Effector memory CD8-positive, alpha-beta T cell (primary cell): Measurements from ENCODE around the gene C5AR2.
"Not testable (repeated sequence)": the region's sequence is repeated elsewhere in the genome, so short reads cannot be mapped to it uniquely, and the experiment has no call there.

ENCODE experiments used
- ATAC-seq: fragments of 150-1000 bp; cut with Tn5 transposase; replicated peaks from 2 replicates; pipeline ENCODE4 v1.10.0; 2021; ENCODE audit warnings: mild to moderate bottlenecking, moderate library complexity
- DNase-seq, 3 experiments: peaks; one replicate each; pipeline ENCODE4 v3.0.0; 2021
- H3K27ac Mint-ChIP-seq, 2 donors: one replicate each; pipeline ENCODE4 v1.8.0; 2022; ENCODE audit warnings: mild to moderate bottlenecking in 2 of 2, mixed read lengths in 2 of 2, moderate library complexity in 2 of 2
- H3K27me3 Mint-ChIP-seq, 2 donors: one replicate each; pipeline ENCODE4 v1.8.0; 2022; ENCODE audit warnings: mixed read lengths in 2 of 2
- H3K36me3 Mint-ChIP-seq: one replicate; pipeline ENCODE4 v1.8.0; 2022; ENCODE audit warnings: mild to moderate bottlenecking, moderate library complexity, mixed read lengths; ENCODE audit not compliant: insufficient read depth
- H3K4me1 Mint-ChIP-seq, 2 donors: one replicate each; pipeline ENCODE4 v1.8.0; 2022; ENCODE audit warnings: low read depth in 2 of 2, mixed read lengths in 2 of 2
- H3K4me3 Mint-ChIP-seq, 2 donors: one replicate each; pipeline ENCODE4 v1.8.0; 2022; ENCODE audit warnings: mild to moderate bottlenecking in 2 of 2, mixed read lengths in 2 of 2, moderate library complexity in 2 of 2
- H3K9me3 Mint-ChIP-seq, 2 donors: one replicate each; pipeline ENCODE4 v1.8.0; 2022; ENCODE audit warnings: mixed read lengths in 2 of 2
- total RNA-seq, 9 experiments: gene quantifications; one replicate each; lab custom pipeline; 2026; lab: John Stamatoyannopoulos, UW

The C5AR2 gene
- 0 to 2.0 (median 0.32) reads per million in 9 experiments for total RNA-seq

DNA sequence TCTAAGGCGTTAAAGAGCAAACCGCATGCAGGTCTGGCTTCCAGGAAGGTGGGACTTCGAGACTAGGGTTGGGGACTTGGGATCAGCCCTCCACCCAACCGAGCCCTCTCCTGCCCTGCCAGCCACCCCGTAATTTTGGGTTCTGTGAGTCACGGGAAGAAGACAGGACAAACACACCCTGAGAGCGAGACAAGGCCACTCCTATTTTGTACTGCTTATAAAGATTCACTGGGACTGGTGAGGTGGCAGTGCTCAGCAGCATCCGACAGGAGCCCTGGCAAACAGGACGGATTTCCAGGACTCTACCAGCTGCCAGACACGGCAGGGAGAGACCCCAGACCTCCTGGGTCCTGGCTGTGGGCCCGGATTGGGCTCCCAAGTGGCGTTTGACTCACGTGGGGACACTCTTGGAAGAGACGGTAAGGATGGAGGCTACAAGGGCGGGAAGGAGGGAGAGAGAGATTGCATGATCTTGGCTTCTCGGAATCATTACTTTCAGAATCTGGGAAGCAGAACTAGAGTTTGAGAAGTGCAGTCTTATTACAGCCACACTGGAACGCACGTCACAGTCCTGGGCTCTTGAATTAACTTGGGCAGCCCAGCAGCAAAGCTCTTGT, at the start of gene C5AR2:
C5AR2 (plus strand) TSS at position 245 of the 617 bp plus-strand sequence. CDS start 8,625 bp downstream, outside the sequence.
- Mint-ChIP-seq H3K27me3 (peaks cover 6 to 10% of the 10 kb centered on the region in 2 donors), H3K4me1 (peaks cover 7 to 11% of the 10 kb centered on the region in 2 donors), H3K27ac (no peak within 1 kb of the TSS), H3K36me3 (peaks cover 4% of the 10 kb centered on the region), H3K4me3 (no peak within 1 kb of the TSS), H3K9me3 (no peaks in the 10 kb centered on the region)
- DNase-seq (no peak), ATAC-seq (no peak)

DNA sequence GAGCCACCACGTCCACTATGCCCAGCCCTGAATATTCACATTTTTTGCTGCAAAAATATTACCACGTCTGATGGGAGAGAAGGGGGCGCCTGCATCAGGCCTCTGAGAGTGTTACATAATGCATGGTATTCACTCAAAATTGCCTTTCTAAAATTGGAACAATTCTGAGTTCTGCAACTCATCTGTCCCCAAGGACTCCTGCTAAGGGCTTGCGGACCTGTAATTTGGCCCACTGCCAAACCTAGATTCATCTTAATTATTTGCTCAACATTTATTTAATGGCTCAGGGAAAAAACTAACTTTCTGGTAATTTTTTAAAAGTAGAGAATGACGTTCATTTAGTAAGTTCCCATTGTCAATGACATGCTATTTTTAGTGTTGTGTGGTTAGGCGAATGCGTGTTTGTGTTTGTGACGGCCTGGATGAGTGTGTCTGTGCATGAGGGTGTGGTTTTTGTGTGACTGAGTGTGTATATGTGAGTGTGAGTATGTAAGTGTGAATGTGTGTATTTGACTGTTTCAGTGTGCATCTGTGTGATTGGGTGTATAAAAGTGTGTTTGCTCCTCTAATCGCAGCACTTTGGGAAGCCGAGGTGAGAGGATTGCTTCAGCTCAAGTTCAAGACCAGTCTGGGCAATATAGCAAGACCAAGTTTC, 48.4 kb upstream of the C5AR2 start:
- Mint-ChIP-seq H3K36me3 (peaks cover 5% of the 10 kb centered on the region), H3K4me1 (peaks cover 5 to 6% of the 10 kb centered on the region in 2 donors), H3K9me3 (no peaks in the 10 kb centered on the region), H3K4me3 (no peak overlapping the region), H3K27me3 (no peaks in the 10 kb centered on the region), H3K27ac (no peak overlapping the region)
- no peak for DNase-seq
- ATAC-seq: no peak

DNA sequence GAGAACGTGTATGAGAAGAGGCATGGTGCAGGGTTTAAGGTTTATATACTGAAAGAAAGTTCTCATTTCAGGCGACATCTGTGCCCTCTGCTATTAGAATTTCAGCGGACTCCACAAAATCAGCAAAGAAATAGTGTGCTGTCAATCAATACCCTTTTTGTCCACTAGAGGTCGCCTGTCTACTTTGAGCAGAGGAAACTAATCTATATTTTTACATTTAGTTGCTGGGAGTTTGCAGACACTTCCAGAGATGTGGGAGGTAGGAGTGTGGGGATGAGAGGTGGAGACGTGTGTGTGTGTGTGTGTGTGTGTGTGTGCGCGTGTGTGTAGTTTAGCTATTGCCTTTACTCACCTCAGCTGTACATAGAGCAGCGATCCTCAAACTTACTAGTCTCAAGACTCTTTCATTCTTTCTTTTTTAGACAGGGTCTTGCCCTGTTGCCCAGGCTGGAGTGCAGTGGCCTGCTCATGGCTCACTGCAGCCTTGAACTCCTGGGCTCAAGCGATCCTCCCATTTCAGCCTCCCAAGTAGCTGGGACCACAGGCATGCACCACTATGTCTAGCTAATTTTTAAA, 47.6 kb upstream of the C5AR2 start:
- Mint-ChIP-seq H3K9me3 (no peaks in the 10 kb centered on the region), H3K27ac (no peak overlapping the region), H3K4me3 (no peak overlapping the region), H3K36me3 (peaks cover 3% of the 10 kb centered on the region), H3K4me1 (peaks cover 5 to 6% of the 10 kb centered on the region in 2 donors), H3K27me3 (no peaks in the 10 kb centered on the region)
- DNase-seq (peak; percentile 64 to 66 (median 66)), ATAC-seq (peak; percentile 31)

DNA sequence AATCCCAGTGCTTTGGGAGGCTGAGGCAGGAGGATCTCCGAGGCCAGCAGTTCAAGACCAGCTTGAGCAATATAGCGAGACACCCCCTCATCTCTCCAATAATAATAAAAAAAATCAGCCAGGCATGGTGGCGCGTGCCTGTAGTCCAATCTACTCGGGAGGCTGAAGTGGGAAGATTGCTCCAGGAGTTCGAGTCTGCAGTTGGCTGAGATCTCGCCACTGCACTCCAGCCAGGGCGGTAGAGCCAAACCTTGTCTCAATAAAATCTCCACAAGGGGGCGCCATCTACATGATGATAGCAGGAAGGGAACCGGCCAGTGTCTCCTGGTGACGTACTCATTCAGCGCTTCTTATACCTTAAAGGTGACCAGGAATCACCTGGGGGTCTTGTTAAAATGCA, 35.9 kb upstream of the C5AR2 start:
- Mint-ChIP-seq H3K9me3 (no peaks in the 10 kb centered on the region), H3K27ac (peak overlapping the region in 1 of 2 donors; percentile 87), H3K27me3 (no peaks in the 10 kb centered on the region), H3K36me3 (no peaks in the 10 kb centered on the region), H3K4me1 (peaks cover 13 to 17% of the 10 kb centered on the region in 2 donors), H3K4me3 (no peak overlapping the region)
- peak; percentile 92 for ATAC-seq
- DNase-seq: peak; percentile 80 to 89 (median 83)

DNA sequence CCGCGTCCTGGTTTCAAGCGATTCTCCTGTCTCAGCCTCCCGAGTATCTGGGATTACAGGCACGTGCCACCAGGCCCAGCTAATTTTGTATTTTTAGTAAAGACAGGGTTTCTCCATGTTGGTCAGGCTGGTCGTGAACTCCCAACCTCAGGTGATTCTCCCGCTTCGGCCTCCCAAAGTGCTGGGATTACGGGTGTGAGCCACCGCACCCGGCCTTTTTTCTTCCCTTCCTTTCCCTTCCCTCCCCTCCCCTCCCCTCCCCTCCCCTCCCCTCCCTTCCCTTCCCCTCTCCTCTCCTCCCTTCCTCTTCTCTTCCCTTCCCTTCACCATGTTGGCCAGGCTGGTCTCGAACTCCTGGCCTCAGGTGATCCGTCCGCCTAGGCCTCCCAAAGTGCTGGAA, 31.1 kb upstream of the C5AR2 start:
- peaks cover 18 to 21% of the 10 kb centered on the region in 2 donors for H3K4me1 Mint-ChIP-seq
- H3K4me3 Mint-ChIP-seq: peak overlapping the region in 1 of 2 donors; percentile 22
- not testable (repeated sequence) for H3K36me3 Mint-ChIP-seq, ATAC-seq, H3K27ac Mint-ChIP-seq, H3K27me3 Mint-ChIP-seq, DNase-seq, H3K9me3 Mint-ChIP-seq

DNA sequence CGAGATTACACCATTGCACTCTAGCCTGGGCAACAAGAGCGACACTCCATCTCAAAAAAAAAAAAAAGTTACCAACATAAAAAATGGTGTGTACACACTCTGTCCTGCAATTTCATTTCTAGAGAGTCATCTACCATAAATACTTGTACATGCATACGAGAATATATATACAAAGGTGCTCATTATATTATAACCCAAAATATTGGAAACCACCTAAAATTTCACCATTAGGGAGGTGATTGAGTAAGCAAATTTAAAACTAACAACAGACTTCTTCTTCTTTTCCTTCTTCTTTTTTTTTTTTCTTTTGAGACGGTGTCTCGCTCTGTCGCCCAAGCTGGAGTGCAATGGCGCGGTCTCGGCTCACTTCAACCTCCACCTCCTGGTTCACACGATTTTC, 29.7 kb upstream of the C5AR2 start:
- ATAC-seq (no peak), DNase-seq (no peak)
- H3K4me1 Mint-ChIP-seq: peaks cover 13 to 14% of the 10 kb centered on the region in 2 donors
- no peak overlapping the region for H3K4me3 Mint-ChIP-seq
- peaks cover 12 to 20% of the 10 kb centered on the region in 2 donors for H3K27me3 Mint-ChIP-seq
- no peaks in the 10 kb centered on the region for H3K9me3 Mint-ChIP-seq
- no peak overlapping the region for H3K27ac Mint-ChIP-seq
- no peaks in the 10 kb centered on the region for H3K36me3 Mint-ChIP-seq

DNA sequence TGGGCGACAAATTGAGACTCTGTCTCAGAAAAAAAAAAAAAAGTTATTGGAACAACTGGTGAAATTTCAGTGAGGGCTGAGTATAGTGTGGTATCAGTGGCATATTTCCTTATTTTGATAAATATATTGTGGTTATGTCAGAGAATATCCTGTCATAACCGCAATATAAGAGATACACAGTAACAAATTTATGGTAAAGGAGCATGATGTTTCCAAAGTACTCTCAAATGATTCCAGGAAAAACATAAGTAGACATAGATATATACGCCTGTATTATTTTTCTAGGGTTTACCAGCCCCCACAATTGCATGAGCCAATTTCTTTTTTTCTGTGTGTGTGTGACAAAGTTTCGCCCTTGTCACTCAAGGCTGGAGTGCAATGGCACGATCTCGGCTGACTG, 28.0 kb upstream of the C5AR2 start:
- Mint-ChIP-seq H3K9me3 (no peaks in the 10 kb centered on the region), H3K27ac (no peak overlapping the region), H3K27me3 (peaks cover 13 to 26% of the 10 kb centered on the region in 2 donors), H3K4me1 (peaks cover 13 to 14% of the 10 kb centered on the region in 2 donors), H3K4me3 (peak overlapping the region in 1 of 2 donors; percentile 6), H3K36me3 (no peaks in the 10 kb centered on the region)
- ATAC-seq (no peak), DNase-seq (no peak)

DNA sequence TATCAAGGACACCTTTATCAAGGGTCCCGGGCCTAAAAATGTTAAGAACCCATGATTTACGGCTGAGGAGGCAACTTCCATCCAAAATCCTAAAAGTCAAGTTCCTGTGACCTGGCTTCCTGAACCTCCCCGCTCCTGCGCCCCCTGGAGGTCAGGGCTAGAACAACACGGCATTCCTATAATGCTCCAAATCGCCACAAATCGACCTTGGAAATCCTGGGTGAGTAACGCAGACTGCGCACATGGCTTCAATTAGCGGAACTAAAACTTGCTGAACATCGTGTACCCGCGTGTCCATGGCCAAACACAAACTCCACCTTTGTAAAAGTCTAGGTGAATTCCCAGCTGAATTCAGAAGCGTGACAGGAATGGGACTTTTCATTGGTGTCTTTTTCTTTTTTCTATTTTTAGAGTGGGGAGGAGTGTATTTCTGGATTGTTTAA, 26.6 kb upstream of the C5AR2 start:
- Mint-ChIP-seq H3K36me3 (no peaks in the 10 kb centered on the region), H3K27me3 (peaks cover 17 to 40% of the 10 kb centered on the region in 2 donors), H3K9me3 (no peaks in the 10 kb centered on the region), H3K4me1 (peaks cover 10% of the 10 kb centered on the region in 2 donors), H3K27ac (no peak overlapping the region), H3K4me3 (peak overlapping the region in 1 of 2 donors; percentile 34)
- ATAC-seq (peak; percentile 42), DNase-seq (peak; percentile 47 to 50 (median 48))

DNA sequence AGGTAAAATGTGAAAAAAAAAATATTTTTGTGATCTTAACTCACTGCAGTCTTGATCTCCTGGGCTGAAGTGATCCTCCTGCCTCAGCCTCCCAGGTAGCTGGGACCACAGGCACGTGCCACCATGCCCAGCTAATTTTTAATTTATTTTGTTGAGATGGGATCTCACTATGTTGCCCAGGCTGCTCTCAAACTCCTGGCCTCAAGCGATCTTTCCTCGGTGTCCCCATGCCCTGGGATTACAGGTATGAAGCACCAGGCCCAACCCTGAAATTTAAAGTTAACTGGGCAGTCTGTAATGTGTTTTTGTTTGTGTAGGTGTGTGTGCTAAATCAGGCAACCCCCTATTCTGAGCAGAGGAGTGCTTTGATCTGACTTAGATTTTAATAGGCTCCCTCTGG, 25.7 kb upstream of the C5AR2 start:
- ATAC-seq: no peak
- no peak overlapping the region for H3K4me3 Mint-ChIP-seq
- DNase-seq: no peak
- H3K4me1 Mint-ChIP-seq: peaks cover 5 to 6% of the 10 kb centered on the region in 2 donors
- no peak overlapping the region for H3K27ac Mint-ChIP-seq
- H3K9me3 Mint-ChIP-seq: no peaks in the 10 kb centered on the region
- no peaks in the 10 kb centered on the region for H3K36me3 Mint-ChIP-seq
- H3K27me3 Mint-ChIP-seq: peaks cover 27 to 50% of the 10 kb centered on the region in 2 donors

DNA sequence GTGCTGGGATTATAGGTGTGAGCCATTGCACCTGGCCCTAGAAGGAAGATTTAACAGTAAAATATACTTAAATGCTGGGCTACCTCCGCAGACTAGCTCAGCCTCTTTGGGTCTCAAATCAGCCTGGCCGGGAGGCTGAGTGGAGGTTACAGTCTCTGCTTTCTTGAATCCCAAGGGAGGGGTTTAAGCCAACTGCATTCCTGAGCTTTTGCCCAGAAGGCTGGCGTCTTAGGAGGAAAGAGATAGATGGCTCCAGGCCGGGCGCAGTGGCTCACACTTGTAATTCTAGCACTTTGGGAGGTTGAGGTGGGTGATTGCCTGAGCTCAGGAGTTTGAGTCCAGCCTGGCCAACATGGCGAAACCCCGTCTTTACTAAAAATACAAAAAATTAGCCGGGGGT, 22.9 kb upstream of the C5AR2 start:
- no peaks in the 10 kb centered on the region for H3K36me3 Mint-ChIP-seq
- H3K27me3 Mint-ChIP-seq: peaks cover 27 to 52% of the 10 kb centered on the region in 2 donors
- ATAC-seq (no peak), DNase-seq (no peak)
- H3K27ac Mint-ChIP-seq: no peak overlapping the region
- no peak overlapping the region for H3K4me3 Mint-ChIP-seq
- H3K4me1 Mint-ChIP-seq: peaks cover 5 to 6% of the 10 kb centered on the region in 2 donors
- no peaks in the 10 kb centered on the region for H3K9me3 Mint-ChIP-seq

DNA sequence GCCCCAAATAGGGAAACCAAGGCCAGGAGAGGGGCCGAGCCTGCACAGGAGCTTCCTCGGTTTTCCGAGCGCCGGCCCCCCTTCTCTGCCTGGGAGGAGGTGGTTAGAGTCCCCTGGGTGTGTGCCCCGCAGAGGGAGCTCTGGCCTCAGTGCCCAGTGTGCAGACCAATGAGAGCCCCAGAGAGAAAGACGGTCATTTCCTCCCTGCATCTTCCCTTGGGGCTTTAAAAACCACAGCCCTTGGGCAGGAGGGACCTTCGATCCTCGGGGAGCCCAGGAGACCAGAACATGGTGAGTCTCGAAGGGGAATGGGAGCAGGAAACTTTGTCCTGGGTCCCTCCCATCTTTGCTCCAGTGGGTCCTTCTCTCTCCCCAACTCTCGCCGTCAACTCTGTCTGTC, 22.4 kb upstream of the C5AR2 start, which contains the start of gene C5AR1:
C5AR1 (plus strand) TSS at position 254 of the 400 bp plus-strand sequence; CDS start at position 289, 35 bp downstream.
- H3K4me1 Mint-ChIP-seq: peaks cover 5 to 6% of the 10 kb centered on the region in 2 donors
- H3K36me3 Mint-ChIP-seq: no peaks in the 10 kb centered on the region
- H3K4me3 Mint-ChIP-seq: peak within 1 kb of the TSS in 1 of 2 donors; percentile 29
- ATAC-seq (no peak), DNase-seq (no peak)
- H3K9me3 Mint-ChIP-seq: no peaks in the 10 kb centered on the region
- peaks cover 27 to 52% of the 10 kb centered on the region in 2 donors for H3K27me3 Mint-ChIP-seq
- H3K27ac Mint-ChIP-seq: no peak within 1 kb of the TSS

DNA sequence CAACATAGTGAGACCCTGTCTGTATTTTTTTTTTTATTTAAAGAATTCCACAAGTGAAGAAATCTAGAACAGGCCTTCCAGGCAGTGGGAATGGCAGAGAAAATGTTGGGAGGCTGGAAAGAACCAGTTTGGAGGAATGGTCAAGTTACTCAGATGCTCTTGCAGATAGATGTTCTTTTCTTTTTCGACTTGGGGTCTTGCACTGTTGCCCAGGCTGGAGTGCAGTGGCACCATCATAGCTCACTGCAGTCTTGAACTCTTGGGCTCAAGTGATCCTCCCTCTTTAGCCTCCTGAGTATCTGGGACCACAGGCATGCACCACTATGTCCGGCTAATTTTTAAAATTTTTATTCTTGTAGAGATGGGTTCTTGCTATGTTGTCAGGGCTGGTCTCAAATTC, 21.7 kb upstream of the C5AR2 start:
- Mint-ChIP-seq H3K36me3 (peaks cover 2% of the 10 kb centered on the region), H3K4me3 (peak overlapping the region in 1 of 2 donors; percentile 29), H3K27ac (no peak overlapping the region), H3K4me1 (peaks cover 1 to 2% of the 10 kb centered on the region in 2 donors), H3K9me3 (no peaks in the 10 kb centered on the region), H3K27me3 (peaks cover 31 to 52% of the 10 kb centered on the region in 2 donors)
- no peak for DNase-seq
- ATAC-seq: no peak

DNA sequence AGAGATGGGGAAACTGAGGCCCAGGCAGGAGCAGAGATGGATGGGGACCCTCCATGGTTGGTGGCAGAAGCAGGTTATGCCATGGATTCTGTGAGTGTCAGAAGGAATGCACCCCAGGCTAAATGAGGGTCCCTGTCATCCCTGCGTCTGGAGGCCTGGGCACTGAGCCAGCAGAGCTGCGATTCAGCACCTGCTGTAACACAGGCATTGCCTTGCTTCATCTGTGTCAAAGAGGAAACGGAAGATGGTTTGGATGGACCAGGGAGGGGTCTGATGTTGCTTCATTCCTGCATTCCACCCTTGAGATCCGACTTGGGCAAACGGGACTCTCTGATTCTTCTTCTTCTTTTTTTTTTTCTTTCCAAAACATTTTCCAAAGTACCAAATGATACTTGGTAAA, 21.2 kb upstream of the C5AR2 start:
- H3K36me3 Mint-ChIP-seq: peaks cover 4% of the 10 kb centered on the region
- ATAC-seq (no peak), DNase-seq (no peak)
- peak overlapping the region in 1 of 2 donors; percentile 29 for H3K4me3 Mint-ChIP-seq
- H3K27ac Mint-ChIP-seq: no peak overlapping the region
- H3K9me3 Mint-ChIP-seq: no peaks in the 10 kb centered on the region
- H3K4me1 Mint-ChIP-seq: no peaks in the 10 kb centered on the region
- H3K27me3 Mint-ChIP-seq: peaks cover 33 to 53% of the 10 kb centered on the region in 2 donors
